ENCODE data around the gene CACNB2.
"Not testable (repeated sequence)": the region's sequence is repeated elsewhere in the genome, so short reads cannot be mapped to it uniquely, and the experiment has no call there.

Gene CACNB2

GRCh38 chr10:18149196-18149800 lies 9.1 kb downstream of the CACNB2 start:
- no peak for DNase-seq

DNA sequence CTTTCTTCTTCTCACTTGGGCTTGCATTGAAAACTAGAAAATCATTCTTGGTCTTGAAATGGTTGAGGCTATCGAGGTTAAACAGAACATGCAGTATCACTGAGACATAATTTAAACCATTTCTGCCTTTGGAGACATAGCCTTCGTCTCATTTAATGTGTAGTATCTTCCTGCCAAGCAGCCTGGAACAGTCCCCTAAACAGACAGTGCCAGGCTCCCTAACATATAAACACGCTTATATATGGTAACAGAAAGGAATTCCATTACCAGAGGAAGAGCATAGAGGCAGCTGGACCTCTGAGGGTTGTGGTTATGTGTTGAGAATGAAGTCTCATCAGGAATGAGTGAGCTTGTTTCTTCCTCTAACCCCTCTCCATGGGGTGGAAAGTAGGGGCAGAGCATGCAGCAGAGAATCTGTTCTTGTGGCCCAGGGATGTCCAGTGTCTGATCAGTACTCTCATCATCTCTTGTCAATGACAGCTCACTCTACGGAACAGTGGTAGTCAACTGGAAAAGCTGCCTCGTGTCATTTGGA lies 11.2 kb downstream of the CACNB2 start:
- no peak for DNase-seq

GRCh38 chr10:18153381-18153780 lies 13.2 kb downstream of the CACNB2 start:
- DNase-seq, result not testable (repeated sequence)

DNA sequence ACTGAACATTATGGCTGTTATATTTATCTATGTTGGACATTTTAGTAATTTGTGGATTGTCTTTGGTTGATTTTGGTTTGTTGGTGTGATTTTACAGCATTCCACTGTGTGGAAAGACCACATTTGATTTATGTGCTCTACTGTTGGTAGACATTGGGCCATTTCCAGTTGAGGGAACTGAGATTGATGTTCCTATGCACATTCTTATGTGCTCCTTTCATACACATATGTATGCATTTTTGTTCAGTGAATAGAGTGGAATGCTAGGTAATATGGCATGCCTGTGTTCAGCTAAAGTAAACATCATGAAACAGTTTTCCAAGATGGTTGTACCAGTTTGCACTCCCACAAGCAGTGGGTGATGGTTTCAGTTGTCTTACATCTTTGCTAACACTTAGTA lies 15.1 kb downstream of the CACNB2 start:
- DNase-seq, result peak; percentile 81

- not testable (repeated sequence) for DNase-seq
Measured at GRCh38 chr10:18156797-18157196, 16.6 kb downstream of the CACNB2 start.

GRCh38 chr10:18157881-18158280 lies 17.7 kb downstream of the CACNB2 start:
- peak; percentile 83 for DNase-seq

DNA sequence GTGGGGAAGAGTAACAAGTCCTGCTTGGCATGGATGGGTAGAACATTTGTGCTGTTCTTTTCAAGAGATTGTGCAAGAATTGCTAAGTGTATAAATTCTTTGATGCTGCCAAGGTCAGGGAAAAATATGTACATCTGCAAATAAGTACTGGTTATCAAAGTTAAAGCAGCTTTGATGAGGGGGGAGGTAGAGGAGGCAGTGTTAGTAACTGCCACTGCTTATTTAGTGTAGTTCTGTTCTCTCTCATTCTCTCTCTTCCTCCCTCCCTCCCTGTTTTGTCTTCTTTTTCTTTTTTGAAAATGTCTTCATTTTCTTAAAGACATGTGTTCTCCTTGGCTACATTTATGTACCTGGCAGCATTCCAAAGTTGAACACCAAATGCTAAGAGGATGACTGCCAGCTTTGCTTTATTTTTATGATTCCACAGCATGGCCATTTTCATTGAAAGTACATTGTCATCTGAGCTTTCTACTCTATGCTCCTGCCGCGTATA lies 18.6 kb downstream of the CACNB2 start:
- DNase-seq, result peak; percentile 49

GRCh38 chr10:18159557-18159956 lies 19.3 kb downstream of the CACNB2 start:
- DNase-seq, result peak; percentile 19

- no peak for DNase-seq
Measured at GRCh38 chr10:18162021-18162627, 21.9 kb downstream of the CACNB2 start.

- DNase-seq, result peak; percentile 64
Measured at GRCh38 chr10:18164093-18164492, 23.9 kb downstream of the CACNB2 start.

DNA sequence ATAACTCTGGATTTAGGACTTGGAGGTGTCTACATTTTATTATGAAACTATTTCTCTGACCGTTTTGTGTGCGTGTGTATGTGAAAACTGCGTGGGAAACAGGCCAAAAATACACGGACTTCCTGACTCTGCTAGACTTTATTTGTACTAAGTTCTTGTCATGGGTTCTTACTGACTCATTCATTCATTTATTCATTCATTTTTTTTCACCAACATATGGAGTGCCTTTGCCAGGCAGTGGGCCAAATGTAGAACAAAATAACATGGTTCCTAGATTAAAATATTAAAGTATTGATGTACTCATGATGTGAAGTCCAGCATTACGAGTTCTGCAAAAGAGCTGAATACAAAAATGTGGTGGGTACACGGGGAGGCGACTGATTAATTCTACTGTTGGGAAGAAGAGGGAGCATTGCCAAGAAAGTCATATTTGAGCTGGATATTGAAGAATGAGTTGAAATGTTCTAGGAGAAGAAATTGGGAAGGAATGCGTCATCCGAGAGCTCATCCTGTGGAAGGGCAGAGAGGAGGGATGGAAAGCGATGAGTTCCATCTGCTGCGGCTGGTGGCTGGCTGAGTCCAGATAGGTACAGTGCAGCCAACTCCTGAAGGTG lies 24.6 kb downstream of the CACNB2 start:
- DNase-seq, result peak; percentile 91

DNA sequence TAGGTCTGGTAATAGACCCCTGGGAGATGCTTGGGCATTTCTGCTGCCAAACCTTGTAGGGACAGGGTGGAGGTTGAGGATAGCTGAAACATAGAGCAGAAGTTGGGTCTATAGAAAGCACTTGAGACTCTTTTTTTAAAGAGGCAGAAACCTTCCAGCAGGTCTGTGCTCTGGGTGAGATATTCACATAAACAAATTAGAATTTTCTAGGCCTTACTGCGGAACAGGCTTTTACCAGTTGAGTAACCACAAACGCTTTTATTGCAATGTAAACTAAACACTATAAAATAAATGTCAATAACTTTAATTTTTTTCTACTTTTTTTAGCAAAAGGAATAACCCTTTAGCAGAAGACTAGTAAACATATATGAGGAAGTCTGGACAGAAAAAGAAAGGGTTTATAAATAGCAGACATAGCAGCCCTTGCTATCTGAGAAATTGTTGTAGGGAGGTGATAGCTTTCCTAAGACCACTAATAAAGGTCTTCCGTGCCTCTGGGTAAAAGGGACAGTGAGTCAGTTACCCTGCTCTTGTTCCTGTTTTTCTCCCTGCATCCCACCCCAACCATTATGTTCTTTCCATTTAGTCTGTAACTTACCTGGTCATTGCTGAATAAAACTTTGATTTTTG lies 38.7 kb downstream of the CACNB2 start:
- DNase-seq, result no peak

- peak; percentile 77 for DNase-seq
Measured at GRCh38 chr10:18179891-18180290, 39.7 kb downstream of the CACNB2 start.

GRCh38 chr10:18181382-18181781 lies 41.2 kb downstream of the CACNB2 start:
- DNase-seq, result not testable (repeated sequence)

GRCh38 chr10:18185621-18186020 lies 45.4 kb downstream of the CACNB2 start:
- DNase-seq, result no peak

- no peak for DNase-seq
Measured at GRCh38 chr10:18190840-18191239, 50.6 kb downstream of the CACNB2 start.

- no peak for DNase-seq
Measured at GRCh38 chr10:18194634-18195033, 54.4 kb downstream of the CACNB2 start.

DNA sequence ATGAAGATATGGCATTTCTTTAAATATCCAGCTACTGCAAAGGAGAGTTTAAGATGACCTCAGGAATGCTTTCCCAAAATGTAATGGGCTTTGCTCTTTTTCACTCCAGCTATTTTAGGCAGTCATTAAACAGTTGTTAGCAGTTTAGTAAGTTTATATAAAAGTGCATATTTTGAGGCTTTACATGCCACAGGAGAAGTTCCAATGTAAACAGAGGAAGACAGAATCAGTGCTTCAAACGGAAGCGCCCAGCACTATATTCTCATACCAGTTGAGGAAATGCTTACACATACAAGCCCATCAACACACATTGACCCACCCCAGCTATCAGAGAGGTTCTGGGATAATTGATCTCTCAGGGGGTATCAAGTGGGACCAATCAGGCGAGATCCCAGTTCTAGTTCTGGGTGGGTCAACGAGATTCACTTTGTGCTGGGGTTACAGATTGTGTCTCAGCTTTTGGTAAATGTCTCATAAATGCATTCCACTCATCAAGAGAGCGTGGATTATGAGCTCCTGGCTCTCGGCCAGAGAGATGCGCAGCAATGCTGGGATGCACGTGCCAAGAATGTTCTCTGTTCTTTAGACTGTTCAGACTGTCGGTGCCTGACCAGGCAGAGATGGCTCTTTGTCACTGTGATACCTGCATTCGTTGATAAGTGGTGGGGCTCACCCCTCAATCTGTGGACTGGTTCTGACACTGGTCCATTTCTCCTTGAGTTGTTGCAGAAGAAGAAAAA lies 55.0 kb downstream of the CACNB2 start:
- peak; percentile 27 for DNase-seq

DNA sequence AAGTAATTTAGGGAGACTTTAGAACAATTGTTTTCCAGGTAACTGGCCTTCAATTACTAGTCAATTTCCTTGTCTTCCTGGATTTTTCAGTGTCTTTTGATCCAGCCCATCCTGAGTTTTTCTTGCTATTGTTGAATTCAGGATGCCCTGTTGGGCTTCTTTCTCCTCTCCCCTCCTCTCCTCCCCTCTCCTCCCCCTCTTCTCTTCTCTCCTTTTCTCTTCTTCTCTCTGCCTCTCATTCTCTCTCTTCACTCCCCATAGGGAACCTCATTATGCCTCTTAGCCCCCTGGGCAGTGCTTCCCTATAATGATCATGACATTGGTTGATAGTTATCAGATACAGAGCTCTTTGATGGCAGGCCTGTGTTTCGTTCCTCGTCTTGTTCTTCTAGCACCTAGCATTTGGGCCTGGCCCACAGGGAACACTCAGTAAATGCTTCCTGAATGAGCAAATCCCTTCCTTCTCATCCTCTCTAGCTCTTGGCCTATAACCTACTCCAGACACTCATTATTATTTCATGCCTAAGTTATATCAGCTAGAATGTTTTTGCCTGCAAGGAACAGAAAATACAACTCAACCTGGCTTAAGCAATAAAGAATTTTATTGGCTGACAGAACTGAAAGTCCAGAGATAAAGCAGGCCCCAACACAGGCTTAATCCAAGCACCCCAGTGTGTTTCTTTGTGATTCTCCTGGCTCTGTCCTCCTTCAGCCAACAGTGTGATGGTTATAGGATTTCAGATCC lies 56.8 kb downstream of the CACNB2 start:
- DNase-seq, result no peak

GRCh38 chr10:18197706-18198105 lies 57.5 kb downstream of the CACNB2 start:
- DNase-seq, result no peak

GRCh38 chr10:18201877-18202276 lies 61.7 kb downstream of the CACNB2 start:
- DNase-seq, result no peak

All from fibroblast of upper back skin (primary cell).